CMK (cell line): ENCODE results near the gene NOL4L.
"Not testable (repeated sequence)": the region's sequence is repeated elsewhere in the genome, so short reads cannot be mapped to it uniquely, and the experiment has no call there.

Experiments
- DNase-seq: peaks from one replicate; pipeline ENCODE4 v3.0.0-alpha.2; 2010; ENCODE audit warnings: low read depth

The NOL4L gene

GRCh38 chr20:32470025-32470861, 114.9 kb downstream of the NOL4L start:
- DNase-seq: no peak

GRCh38 chr20:32468860-32469259, 116.3 kb downstream of the NOL4L start:
- DNase-seq: no peak

- no peak for DNase-seq
Measured at GRCh38 chr20:32468313-32468640, 116.9 kb downstream of the NOL4L start.

GRCh38 chr20:32467506-32468312, 117.4 kb downstream of the NOL4L start:
- DNase-seq: no peak

- DNase-seq: no peak
Measured at GRCh38 chr20:32466739-32467505, 118.2 kb downstream of the NOL4L start.

- DNase-seq: not testable (repeated sequence)
Measured at GRCh38 chr20:32465901-32466675, 119.0 kb downstream of the NOL4L start.

- no peak for DNase-seq
Measured at GRCh38 chr20:32465092-32465900, 119.8 kb downstream of the NOL4L start.

- DNase-seq: no peak
Measured at GRCh38 chr20:32464401-32465091, 120.6 kb downstream of the NOL4L start.

GRCh38 chr20:32463642-32464400, 121.3 kb downstream of the NOL4L start:
- no peak for DNase-seq

- no peak for DNase-seq
Measured at GRCh38 chr20:32462900-32463641, 122.1 kb downstream of the NOL4L start.

- no peak for DNase-seq
Measured at GRCh38 chr20:32461836-32462600, 123.1 kb downstream of the NOL4L start.

- DNase-seq: no peak
Measured at GRCh38 chr20:32460683-32461320, 124.3 kb downstream of the NOL4L start.

GRCh38 chr20:32460231-32460630, 124.9 kb downstream of the NOL4L start:
- DNase-seq: no peak

GRCh38 chr20:32458837-32459220, 126.3 kb downstream of the NOL4L start:
- DNase-seq: no peak

- no peak for DNase-seq
Measured at GRCh38 chr20:32458061-32458836, 126.9 kb downstream of the NOL4L start.

- DNase-seq: no peak
Measured at GRCh38 chr20:32457479-32457986, 127.6 kb downstream of the NOL4L start.
